ENCODE data around the gene SNX13.

SNX13 gene

GRCh38 chr7:17937506-17938120 is 2.7 kb downstream of the SNX13 start:
- Mint-ChIP-seq H3K27me3 (no peaks in the 10 kb centered on the region), H3K4me3 (peak overlapping the region; percentile 94), H3K27ac (peak overlapping the region; percentile 14), H3K4me1 (peaks cover 61% of the 10 kb centered on the region), H3K9me3 (no peaks in the 10 kb centered on the region), H3K36me3 (ENCODE audit: low read depth) (peaks cover 8% of the 10 kb centered on the region)
- no peak for DNase-seq
- peak; percentile 25 for ATAC-seq

DNA sequence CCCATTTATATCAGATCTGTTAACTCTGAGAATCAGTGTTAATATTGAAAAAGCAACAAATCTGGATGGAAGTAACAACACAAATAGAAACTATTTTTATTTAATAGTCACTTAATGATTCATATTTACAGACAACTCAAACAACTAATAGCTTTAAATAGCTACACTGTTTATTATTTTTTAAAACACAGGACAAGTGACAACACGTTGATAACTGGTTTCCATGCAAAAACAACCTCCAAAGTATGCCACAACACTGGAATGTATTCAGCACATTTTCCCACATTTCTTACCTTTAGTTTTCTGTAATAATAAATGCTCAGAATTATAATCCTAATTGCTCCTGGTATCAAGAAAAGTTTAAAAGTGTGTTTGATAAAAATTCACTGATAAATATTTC is 4.0 kb downstream of the SNX13 start:
- H3K27ac Mint-ChIP-seq = no peak overlapping the region
- no peaks in the 10 kb centered on the region for H3K9me3 Mint-ChIP-seq
- H3K4me3 Mint-ChIP-seq = no peak overlapping the region
- H3K4me1 Mint-ChIP-seq = peaks cover 67% of the 10 kb centered on the region
- no peaks in the 10 kb centered on the region for H3K27me3 Mint-ChIP-seq
- ATAC-seq = no peak
- DNase-seq = no peak
- peaks cover 8% of the 10 kb centered on the region for H3K36me3 Mint-ChIP-seq (ENCODE audit: low read depth)

- H3K9me3 Mint-ChIP-seq = no peaks in the 10 kb centered on the region
- H3K27ac Mint-ChIP-seq = peak overlapping the region; percentile 46
- H3K27me3 Mint-ChIP-seq = no peaks in the 10 kb centered on the region
- no peak overlapping the region for H3K4me3 Mint-ChIP-seq
- ATAC-seq (no peak), DNase-seq (no peak)
- peaks cover 79% of the 10 kb centered on the region for H3K4me1 Mint-ChIP-seq
- peaks cover 7% of the 10 kb centered on the region for H3K36me3 Mint-ChIP-seq (ENCODE audit: low read depth)
Observed at GRCh38 chr7:17934612-17935240, 5.6 kb downstream of the SNX13 start.

GRCh38 chr7:17934094-17934493 is 6.2 kb downstream of the SNX13 start:
- no peak for DNase-seq
- H3K36me3 Mint-ChIP-seq (ENCODE audit: low read depth) = peaks cover 7% of the 10 kb centered on the region
- H3K27ac Mint-ChIP-seq = peak overlapping the region; percentile 46
- H3K4me1 Mint-ChIP-seq = peaks cover 80% of the 10 kb centered on the region
- H3K27me3 Mint-ChIP-seq = no peaks in the 10 kb centered on the region
- ATAC-seq = no peak
- H3K4me3 Mint-ChIP-seq = no peak overlapping the region
- no peaks in the 10 kb centered on the region for H3K9me3 Mint-ChIP-seq

GRCh38 chr7:17932770-17933169 is 7.5 kb downstream of the SNX13 start:
- Mint-ChIP-seq H3K27me3 (no peaks in the 10 kb centered on the region), H3K36me3 (ENCODE audit: low read depth) (peaks cover 7% of the 10 kb centered on the region), H3K4me1 (peaks cover 72% of the 10 kb centered on the region), H3K9me3 (no peaks in the 10 kb centered on the region), H3K4me3 (no peak overlapping the region), H3K27ac (no peak overlapping the region)
- DNase-seq (no peak), ATAC-seq (no peak)

DNA sequence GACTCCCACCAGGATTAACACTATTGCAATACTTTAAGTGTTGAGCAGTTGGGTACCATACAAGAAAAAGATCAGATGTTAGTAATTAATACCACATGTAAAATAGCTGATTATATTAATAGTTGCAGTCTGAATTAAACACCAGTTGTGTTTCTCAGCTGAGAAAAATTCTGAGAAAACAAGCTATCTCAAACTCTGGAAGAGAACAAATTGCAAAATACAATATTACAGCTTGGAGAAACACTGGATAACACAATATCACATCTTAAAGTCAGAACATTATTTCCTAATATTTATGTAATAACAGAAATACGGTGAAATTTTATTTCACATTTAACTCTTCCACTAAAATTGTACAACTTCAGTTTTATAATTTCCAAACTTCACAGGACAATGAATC is 9.2 kb downstream of the SNX13 start:
- Mint-ChIP-seq H3K4me1 (peaks cover 66% of the 10 kb centered on the region), H3K27ac (no peak overlapping the region), H3K4me3 (no peak overlapping the region)

DNA sequence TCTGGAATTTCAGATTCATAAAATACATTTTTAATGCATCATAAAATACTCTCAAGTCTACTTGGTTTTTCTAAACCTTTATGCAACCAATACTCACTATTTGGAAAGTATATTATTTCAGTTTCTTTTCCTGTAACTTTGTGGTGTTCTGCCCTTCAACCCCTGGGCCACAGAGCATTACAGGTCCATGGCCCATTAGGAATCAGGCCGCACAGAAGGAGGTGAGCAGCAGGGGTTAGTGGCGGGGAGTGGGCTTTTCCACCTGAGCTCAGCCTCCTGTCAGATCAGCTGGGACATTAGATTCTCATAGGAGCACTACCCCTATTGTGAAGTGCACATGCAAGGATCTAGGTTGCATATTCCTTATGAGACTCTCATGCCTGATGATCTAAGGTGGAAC is 9.7 kb downstream of the SNX13 start:
- H3K27ac Mint-ChIP-seq = peak overlapping the region; percentile 49
- H3K27me3 Mint-ChIP-seq = no peaks in the 10 kb centered on the region
- no peak overlapping the region for H3K4me3 Mint-ChIP-seq
- ATAC-seq = peak; percentile 31
- H3K36me3 Mint-ChIP-seq (ENCODE audit: low read depth) = peaks cover 4% of the 10 kb centered on the region
- no peaks in the 10 kb centered on the region for H3K9me3 Mint-ChIP-seq
- peaks cover 66% of the 10 kb centered on the region for H3K4me1 Mint-ChIP-seq
- DNase-seq = no peak

More for the DNA sequence above, 9.2 kb downstream of the SNX13 start:
- no peak for ATAC-seq
- H3K36me3 Mint-ChIP-seq (ENCODE audit: low read depth) = peaks cover 4% of the 10 kb centered on the region
- no peaks in the 10 kb centered on the region for H3K27me3 Mint-ChIP-seq
- H3K9me3 Mint-ChIP-seq = no peaks in the 10 kb centered on the region
- no peak for DNase-seq

GRCh38 chr7:17929647-17930395 is 10.5 kb downstream of the SNX13 start:
- no peak overlapping the region for H3K4me3 Mint-ChIP-seq
- ATAC-seq (peak; percentile 66), DNase-seq (no peak)
- peaks cover 70% of the 10 kb centered on the region for H3K4me1 Mint-ChIP-seq
- peaks cover under 1% of the 10 kb centered on the region for H3K36me3 Mint-ChIP-seq (ENCODE audit: low read depth)
- H3K9me3 Mint-ChIP-seq = no peaks in the 10 kb centered on the region
- no peaks in the 10 kb centered on the region for H3K27me3 Mint-ChIP-seq
- H3K27ac Mint-ChIP-seq = peak overlapping the region; percentile 20

- DNase-seq (no peak), ATAC-seq (no peak)
- no peaks in the 10 kb centered on the region for H3K27me3 Mint-ChIP-seq
- H3K4me1 Mint-ChIP-seq = peaks cover 68% of the 10 kb centered on the region
- H3K36me3 Mint-ChIP-seq (ENCODE audit: low read depth) = no peaks in the 10 kb centered on the region
- H3K9me3 Mint-ChIP-seq = no peaks in the 10 kb centered on the region
- H3K27ac Mint-ChIP-seq = no peak overlapping the region
- no peak overlapping the region for H3K4me3 Mint-ChIP-seq
Observed at GRCh38 chr7:17928055-17928454, 12.2 kb downstream of the SNX13 start.

GRCh38 chr7:17921857-17922416 is 18.4 kb downstream of the SNX13 start:
- H3K36me3 Mint-ChIP-seq (ENCODE audit: low read depth) = peaks cover 11% of the 10 kb centered on the region
- H3K4me1 Mint-ChIP-seq = peaks cover 40% of the 10 kb centered on the region
- no peak overlapping the region for H3K27ac Mint-ChIP-seq
- no peaks in the 10 kb centered on the region for H3K9me3 Mint-ChIP-seq
- H3K4me3 Mint-ChIP-seq = no peak overlapping the region
- DNase-seq (no peak), ATAC-seq (no peak)
- H3K27me3 Mint-ChIP-seq = no peaks in the 10 kb centered on the region

- no peaks in the 10 kb centered on the region for H3K9me3 Mint-ChIP-seq
- H3K4me1 Mint-ChIP-seq = peaks cover 23% of the 10 kb centered on the region
- ATAC-seq (no peak), DNase-seq (no peak)
- H3K36me3 Mint-ChIP-seq (ENCODE audit: low read depth) = peaks cover 11% of the 10 kb centered on the region
- H3K27me3 Mint-ChIP-seq = no peaks in the 10 kb centered on the region
- H3K27ac Mint-ChIP-seq = no peak overlapping the region
- H3K4me3 Mint-ChIP-seq = no peak overlapping the region
Observed at GRCh38 chr7:17917842-17918241, 22.5 kb downstream of the SNX13 start.

GRCh38 chr7:17916786-17917185 is 23.5 kb downstream of the SNX13 start:
- H3K4me3 Mint-ChIP-seq = no peak overlapping the region
- H3K27ac Mint-ChIP-seq = no peak overlapping the region
- H3K36me3 Mint-ChIP-seq (ENCODE audit: low read depth) = peaks cover 11% of the 10 kb centered on the region
- H3K27me3 Mint-ChIP-seq = no peaks in the 10 kb centered on the region
- H3K4me1 Mint-ChIP-seq = peaks cover 17% of the 10 kb centered on the region
- DNase-seq (no peak), ATAC-seq (no peak)
- no peaks in the 10 kb centered on the region for H3K9me3 Mint-ChIP-seq

GRCh38 chr7:17915796-17916195 is 24.5 kb downstream of the SNX13 start:
- ATAC-seq (no peak), DNase-seq (no peak)
- peaks cover under 1% of the 10 kb centered on the region for H3K9me3 Mint-ChIP-seq
- no peak overlapping the region for H3K27ac Mint-ChIP-seq
- no peaks in the 10 kb centered on the region for H3K27me3 Mint-ChIP-seq
- H3K4me3 Mint-ChIP-seq = no peak overlapping the region
- peaks cover 14% of the 10 kb centered on the region for H3K36me3 Mint-ChIP-seq (ENCODE audit: low read depth)
- peaks cover 10% of the 10 kb centered on the region for H3K4me1 Mint-ChIP-seq

GRCh38 chr7:17915168-17915567 is 25.1 kb downstream of the SNX13 start:
- no peaks in the 10 kb centered on the region for H3K27me3 Mint-ChIP-seq
- ATAC-seq (no peak), DNase-seq (no peak)
- peaks cover 21% of the 10 kb centered on the region for H3K36me3 Mint-ChIP-seq (ENCODE audit: low read depth)
- H3K27ac Mint-ChIP-seq = no peak overlapping the region
- H3K9me3 Mint-ChIP-seq = peaks cover 6% of the 10 kb centered on the region
- no peak overlapping the region for H3K4me3 Mint-ChIP-seq
- H3K4me1 Mint-ChIP-seq = peaks cover 10% of the 10 kb centered on the region

GRCh38 chr7:17913250-17913649 is 27.0 kb downstream of the SNX13 start:
- DNase-seq (no peak), ATAC-seq (no peak)
- H3K27me3 Mint-ChIP-seq = no peaks in the 10 kb centered on the region
- peaks cover 14% of the 10 kb centered on the region for H3K9me3 Mint-ChIP-seq
- H3K4me3 Mint-ChIP-seq = no peak overlapping the region
- H3K36me3 Mint-ChIP-seq (ENCODE audit: low read depth) = peaks cover 23% of the 10 kb centered on the region
- H3K4me1 Mint-ChIP-seq = peaks cover 18% of the 10 kb centered on the region
- H3K27ac Mint-ChIP-seq = no peak overlapping the region
